GM12878 (cell line): ENCODE results near the gene CSRP1.

Experiments
- CHD4 ChIP-seq: fragments of 200-600 bp; sonication (generic); IDR thresholded peaks from 2 replicates; pipeline ENCODE4 v1.6.1; 2016; ENCODE audit warnings: mild to moderate bottlenecking
- EZH2 ChIP-seq: IDR thresholded peaks from 2 replicates; pipeline ENCODE4 v1.6.1; 2012; ENCODE audit warnings: low read depth, mild to moderate bottlenecking, control low read depth, inconsistent platforms, low read length, borderline replicate concordance; ENCODE audit not compliant: control insufficient read depth
- FOXK2 ChIP-seq: fragments of 450-650 bp; IDR thresholded peaks from 2 replicates; pipeline ENCODE4 v1.6.1; 2017; ENCODE audit warnings: mild to moderate bottlenecking, moderate library complexity
- FOXM1 ChIP-seq: IDR thresholded peaks from 2 replicates; pipeline ENCODE4 v1.6.1; 2012; ENCODE audit warnings: low read depth, mild to moderate bottlenecking, inconsistent platforms, low read length, moderate library complexity
- HCFC1 ChIP-seq: fragments of 150-350 bp; IDR thresholded peaks from 2 replicates; pipeline ENCODE4 v1.6.1; 2014; ENCODE audit warnings: low read length
- PAX5 ChIP-seq: IDR thresholded peaks from 2 replicates; pipeline ENCODE4 v1.6.1; 2011; ENCODE audit warnings: low read depth, low read length, borderline replicate concordance
- PML ChIP-seq: IDR thresholded peaks from 2 replicates; pipeline ENCODE4 v1.6.1; 2012; ENCODE audit warnings: low read length, inconsistent platforms
- POLR2A ChIP-seq: IDR thresholded peaks from 2 replicates; pipeline ENCODE4 v1.6.1; 2011; ENCODE audit warnings: low read depth, mild to moderate bottlenecking, low read length
- SUPT20H ChIP-seq: IDR thresholded peaks from 2 replicates; pipeline ENCODE4 v1.6.1; 2011; ENCODE audit warnings: low read depth, mild to moderate bottlenecking, low read length, moderate library complexity, borderline replicate concordance; ENCODE audit not compliant: control insufficient read depth
- TF ChIP-seq, protein P1 (sequence below), 3 experiments: IDR thresholded peaks in 2 of 3; conservative IDR thresholded peaks in 1 of 3; 2 replicates each; pipeline ENCODE4 v1.5.1; 2011; ENCODE audit warnings: low read depth in 3 of 3, low read length in 3 of 3, mild to moderate bottlenecking in 3 of 3, control low read depth in 2 of 3, moderate library complexity in 2 of 3, inconsistent platforms in 1 of 3, mixed read lengths in 1 of 3; ENCODE audit not compliant: control insufficient read depth in 2 of 3, insufficient read depth in 1 of 3; ENCODE audit errors: extremely low read depth in 1 of 3
- TF ChIP-seq, protein P2 (sequence below): fragments of 450-650 bp; IDR thresholded peaks from 2 replicates; pipeline ENCODE4 v1.6.1; 2017; ENCODE audit warnings: mild to moderate bottlenecking, low read depth, inconsistent platforms; ENCODE audit not compliant: poor library complexity, severe bottlenecking

DNA sequence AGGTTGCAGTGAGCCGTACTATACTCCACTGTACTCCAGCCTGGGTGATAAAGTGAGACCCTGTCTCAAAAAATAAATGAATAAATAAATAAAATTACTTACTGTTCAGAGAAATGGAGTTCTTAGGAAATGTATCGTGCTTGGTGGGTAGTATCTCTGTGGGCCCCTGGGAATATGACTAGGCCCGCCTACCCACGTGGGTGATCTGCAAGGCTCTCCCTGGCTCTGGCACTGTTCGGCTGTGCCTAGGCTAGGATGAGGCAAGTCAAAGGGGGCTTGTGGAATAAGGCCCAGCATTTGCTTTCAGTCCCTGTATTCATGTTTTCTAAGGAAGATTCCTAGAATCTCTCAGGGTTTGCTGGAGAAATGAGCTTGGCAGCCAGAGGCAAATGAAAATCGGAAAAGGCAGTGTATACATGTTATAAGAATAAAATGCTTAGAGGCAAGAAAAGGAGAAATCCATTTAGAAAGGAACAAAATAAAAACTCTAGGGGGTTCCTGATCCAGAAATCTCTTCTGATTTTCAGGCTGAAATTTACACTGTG lies 4.5 kb upstream of the CSRP1 start:
- TF ChIP-seq EZH2 (no peak), PML (no peak), FOXM1 (no peak), HCFC1 (no peak), PAX5 (no peak), POLR2A (no peak), FOXK2 (no peak), SUPT20H (no peak), CHD4 (no peak)
- TF ChIP-seq, protein P1, sequence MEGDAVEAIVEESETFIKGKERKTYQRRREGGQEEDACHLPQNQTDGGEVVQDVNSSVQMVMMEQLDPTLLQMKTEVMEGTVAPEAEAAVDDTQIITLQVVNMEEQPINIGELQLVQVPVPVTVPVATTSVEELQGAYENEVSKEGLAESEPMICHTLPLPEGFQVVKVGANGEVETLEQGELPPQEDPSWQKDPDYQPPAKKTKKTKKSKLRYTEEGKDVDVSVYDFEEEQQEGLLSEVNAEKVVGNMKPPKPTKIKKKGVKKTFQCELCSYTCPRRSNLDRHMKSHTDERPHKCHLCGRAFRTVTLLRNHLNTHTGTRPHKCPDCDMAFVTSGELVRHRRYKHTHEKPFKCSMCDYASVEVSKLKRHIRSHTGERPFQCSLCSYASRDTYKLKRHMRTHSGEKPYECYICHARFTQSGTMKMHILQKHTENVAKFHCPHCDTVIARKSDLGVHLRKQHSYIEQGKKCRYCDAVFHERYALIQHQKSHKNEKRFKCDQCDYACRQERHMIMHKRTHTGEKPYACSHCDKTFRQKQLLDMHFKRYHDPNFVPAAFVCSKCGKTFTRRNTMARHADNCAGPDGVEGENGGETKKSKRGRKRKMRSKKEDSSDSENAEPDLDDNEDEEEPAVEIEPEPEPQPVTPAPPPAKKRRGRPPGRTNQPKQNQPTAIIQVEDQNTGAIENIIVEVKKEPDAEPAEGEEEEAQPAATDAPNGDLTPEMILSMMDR (IDR thresholded peaks at IDR 0.05 in 2 of 3, conservative IDR thresholded peaks at IDR 0.05 in 1 of 3; ENCODE audit: control insufficient read depth in 2 of 3, extremely low read depth in 1 of 3, insufficient read depth in 1 of 3, low read depth in 3 of 3, low read length in 3 of 3) = no peak
- TF ChIP-seq, protein P2, sequence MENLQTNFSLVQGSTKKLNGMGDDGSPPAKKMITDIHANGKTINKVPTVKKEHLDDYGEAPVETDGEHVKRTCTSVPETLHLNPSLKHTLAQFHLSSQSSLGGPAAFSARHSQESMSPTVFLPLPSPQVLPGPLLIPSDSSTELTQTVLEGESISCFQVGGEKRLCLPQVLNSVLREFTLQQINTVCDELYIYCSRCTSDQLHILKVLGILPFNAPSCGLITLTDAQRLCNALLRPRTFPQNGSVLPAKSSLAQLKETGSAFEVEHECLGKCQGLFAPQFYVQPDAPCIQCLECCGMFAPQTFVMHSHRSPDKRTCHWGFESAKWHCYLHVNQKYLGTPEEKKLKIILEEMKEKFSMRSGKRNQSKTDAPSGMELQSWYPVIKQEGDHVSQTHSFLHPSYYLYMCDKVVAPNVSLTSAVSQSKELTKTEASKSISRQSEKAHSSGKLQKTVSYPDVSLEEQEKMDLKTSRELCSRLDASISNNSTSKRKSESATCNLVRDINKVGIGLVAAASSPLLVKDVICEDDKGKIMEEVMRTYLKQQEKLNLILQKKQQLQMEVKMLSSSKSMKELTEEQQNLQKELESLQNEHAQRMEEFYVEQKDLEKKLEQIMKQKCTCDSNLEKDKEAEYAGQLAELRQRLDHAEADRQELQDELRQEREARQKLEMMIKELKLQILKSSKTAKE = no peak
